NCI-H128 (cell line): ENCODE data around the gene SPANXB1.
"Not testable (repeated sequence)": the region's sequence is repeated elsewhere in the genome, so short reads cannot be mapped to it uniquely, and the experiment has no call there.

Source experiments
- DNase-seq: peaks from one replicate; lab custom pipeline; 2025; ENCODE audit not compliant: unreplicated experiment; lab: John Stamatoyannopoulos, UW

Gene SPANXB1, protein sequence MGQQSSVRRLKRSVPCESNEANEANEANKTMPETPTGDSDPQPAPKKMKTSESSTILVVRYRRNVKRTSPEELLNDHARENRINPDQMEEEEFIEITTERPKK

GRCh38 chrX:141002568-141002967 lies at the start of gene SPANXB1:
SPANXB1 (plus strand) TSS chrX:141002594; CDS start chrX:141002694, 100 bp downstream.
- DNase-seq = not testable (repeated sequence)

DNA sequence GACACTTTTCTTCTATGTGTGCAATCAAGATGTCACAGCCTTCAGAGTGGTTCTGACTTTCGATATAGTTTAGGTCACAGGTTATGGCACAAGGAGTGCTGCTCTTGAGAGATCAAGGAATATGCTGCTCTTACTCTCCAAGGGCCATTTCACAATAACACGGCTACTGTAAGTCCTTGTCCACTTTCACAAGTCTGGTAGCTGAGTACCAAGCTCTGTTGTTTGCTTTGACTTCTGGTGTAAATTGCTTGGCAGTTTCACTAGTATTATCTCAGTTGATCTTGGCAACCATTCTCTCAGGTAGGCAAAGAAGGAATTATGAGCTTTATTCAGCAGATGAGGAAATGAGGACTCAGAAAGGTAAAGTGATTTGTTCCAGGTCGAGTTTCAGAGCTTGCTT lies 35.4 kb upstream of the SPANXB1 start:
- DNase-seq = no peak

GRCh38 chrX:140971099-140971795 lies 31.1 kb upstream of the SPANXB1 start:
- no peak for DNase-seq

DNA sequence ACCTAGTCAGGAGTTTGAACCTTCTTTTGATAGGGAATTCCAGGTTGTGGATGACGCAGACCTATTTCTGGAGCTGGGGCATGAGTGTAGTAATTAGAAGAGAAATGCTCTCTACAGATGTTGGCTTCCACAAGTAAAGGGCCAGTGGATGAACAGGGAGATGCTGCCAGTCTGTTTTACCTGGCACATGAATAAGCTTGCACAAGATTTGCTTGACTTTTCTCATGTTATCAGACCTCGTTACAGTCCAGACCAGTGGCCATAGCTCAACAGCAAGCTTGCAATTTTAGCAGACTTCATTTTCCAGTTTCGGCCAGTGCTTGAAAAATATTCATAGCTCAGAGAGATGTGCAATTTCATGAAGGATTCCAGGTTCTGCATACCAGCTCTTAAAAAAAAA lies 26.9 kb upstream of the SPANXB1 start:
- DNase-seq = no peak

DNA sequence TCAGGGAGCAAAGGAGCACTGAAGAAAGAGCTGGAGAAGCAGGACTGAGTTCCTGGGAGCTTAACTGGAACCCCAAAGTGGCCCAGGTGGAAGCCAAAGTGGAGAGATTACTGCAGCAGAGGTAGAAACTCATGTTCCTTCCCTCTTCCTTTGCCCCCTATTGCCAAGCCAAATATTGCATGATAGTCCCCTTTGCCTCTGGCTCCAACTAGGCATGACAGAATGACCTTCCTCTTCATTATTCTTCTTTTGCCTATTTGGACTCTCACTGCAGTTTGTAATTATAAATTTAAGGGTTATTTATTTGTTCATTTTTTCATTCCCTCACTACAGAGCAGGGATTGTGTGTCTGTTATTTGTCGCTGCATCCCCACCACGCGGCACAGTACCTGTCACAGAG lies 22.1 kb upstream of the SPANXB1 start:
- no peak for DNase-seq

GRCh38 chrX:140983730-140984129 lies 18.7 kb upstream of the SPANXB1 start:
- DNase-seq = no peak

DNA sequence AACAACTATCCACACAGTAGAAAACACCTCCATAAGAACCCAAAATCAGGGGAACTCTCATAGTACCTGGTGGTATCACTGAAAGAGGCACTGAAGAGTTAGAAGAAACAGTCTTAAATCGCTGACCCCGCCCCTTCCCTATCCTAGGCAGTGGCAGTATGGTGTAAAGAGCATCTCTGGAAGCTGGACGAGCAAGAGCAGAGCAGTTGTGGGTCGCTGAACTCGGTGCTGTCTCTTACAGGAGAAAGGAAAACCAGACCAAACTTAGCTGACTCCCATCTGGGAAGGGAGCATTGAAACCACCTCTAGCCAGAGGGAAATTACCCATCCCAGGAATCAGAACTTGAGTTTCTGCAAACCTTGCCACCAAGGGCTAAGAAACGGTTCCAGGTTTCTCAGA lies 2.8 kb downstream of the SPANXB1 start:
- not testable (repeated sequence) for DNase-seq

- DNase-seq = not testable (repeated sequence)
Observed at GRCh38 chrX:141044246-141044645, 41.9 kb downstream of the SPANXB1 start.

DNA sequence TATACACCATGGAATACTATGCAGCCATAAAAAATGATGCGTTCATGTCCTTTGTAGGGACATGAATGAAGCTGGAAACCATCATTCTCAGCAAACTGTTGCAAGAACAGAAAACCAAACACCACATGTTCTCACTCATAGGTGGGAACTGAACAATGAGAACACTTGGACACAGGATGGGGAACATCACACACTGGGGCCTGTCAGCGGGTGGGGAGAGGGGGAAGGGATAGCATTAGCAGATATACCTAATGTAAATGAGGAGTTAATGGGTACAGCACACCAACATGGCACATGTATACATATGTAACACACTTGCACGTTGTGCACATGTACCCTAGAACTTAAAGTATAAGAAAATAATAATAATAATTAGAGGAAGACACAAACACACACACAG lies 47.5 kb downstream of the SPANXB1 start:
- DNase-seq = not testable (repeated sequence)

GRCh38 chrX:141052098-141052497 lies 49.7 kb downstream of the SPANXB1 start:
- not testable (repeated sequence) for DNase-seq
